Activated T-helper 17 cell treated with anti-CD3 and anti-CD28 coated beads, Interleukin-2, amount 50 U/mL, for 72 hours (primary cell): ENCODE measurements around the gene FGD6. TPM values are rescaled to one million over a fixed set of nuclear protein-coding genes. Genes with fewer than 3 reads are reported as not detected.
A peak's percentile ranks its signal among the peaks of the same experiment; 100 is the strongest.

Experiments
- ATAC-seq: fragments of 150-1000 bp; cut with Tn5 transposase; replicated peaks from 2 replicates; pipeline ENCODE4 v1.10.0; 2021; ENCODE audit warnings: mild to moderate bottlenecking, moderate library complexity
- H3K27ac Mint-ChIP-seq: one replicate; pipeline ENCODE4 v1.8.0; 2022; ENCODE audit warnings: mixed read lengths
- H3K27me3 Mint-ChIP-seq: one replicate; pipeline ENCODE4 v1.8.0; 2022; ENCODE audit warnings: mixed read lengths
- H3K36me3 Mint-ChIP-seq: one replicate; pipeline ENCODE4 v1.8.0; 2022; ENCODE audit warnings: low read depth, mild to moderate bottlenecking, mixed read lengths
- H3K4me1 Mint-ChIP-seq: one replicate; pipeline ENCODE4 v1.8.0; 2022; ENCODE audit warnings: mixed read lengths
- H3K4me3 Mint-ChIP-seq: one replicate; pipeline ENCODE4 v1.8.0; 2022; ENCODE audit warnings: mild to moderate bottlenecking, mixed read lengths
- H3K9me3 Mint-ChIP-seq: one replicate; pipeline ENCODE4 v1.8.0; 2022; ENCODE audit warnings: mixed read lengths
- total RNA-seq, 2 donors: library from RNA; stranded (reverse); gene quantifications; one replicate each; pipeline ENCODE4 v1.2.3, GENCODE V29; 2022

Gene FGD6
- total RNA-seq, 2 donors from 2014 or later = 1.4 to 2.6 TPM

DNA sequence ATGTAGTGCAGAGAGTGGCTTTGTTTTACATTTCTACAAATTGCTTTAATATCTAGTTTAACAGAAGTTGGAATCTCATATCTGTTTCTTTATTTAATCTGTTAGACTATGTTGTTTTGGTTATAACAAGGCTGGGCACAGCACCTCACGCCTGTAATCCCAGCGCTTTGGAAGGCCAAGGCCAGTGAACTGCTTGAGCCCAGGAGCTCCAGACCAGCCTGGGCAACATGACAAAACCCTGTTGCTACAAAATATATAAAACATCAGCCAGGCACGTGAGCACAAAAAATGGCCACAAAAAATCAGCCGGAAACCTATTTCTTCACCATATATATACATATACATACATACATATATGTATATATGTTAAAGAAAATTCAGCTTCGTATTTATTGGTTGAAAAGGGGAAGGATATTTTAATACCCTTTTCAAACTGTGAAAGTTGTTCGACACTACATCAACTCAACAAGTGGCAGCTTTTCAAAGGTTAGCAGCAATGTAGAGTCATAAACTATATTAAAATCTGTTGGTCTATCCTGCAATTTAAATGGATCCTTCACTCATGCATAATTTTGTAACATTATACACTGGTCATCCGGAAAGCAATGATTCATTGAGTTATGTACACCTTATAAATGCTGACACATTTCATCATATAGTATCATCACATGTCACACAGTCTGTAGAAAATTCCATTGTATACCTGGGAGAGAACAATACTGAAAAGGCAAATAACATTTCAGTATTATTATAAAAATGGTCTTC lies 151.0 kb downstream of the FGD6 start:
- H3K4me1 Mint-ChIP-seq = peaks cover 9% of the 10 kb centered on the region
- no peaks in the 10 kb centered on the region for H3K27me3 Mint-ChIP-seq
- no peaks in the 10 kb centered on the region for H3K9me3 Mint-ChIP-seq
- H3K4me3 Mint-ChIP-seq = no peak overlapping the region
- no peak overlapping the region for H3K27ac Mint-ChIP-seq
- ATAC-seq = no peak
- H3K36me3 Mint-ChIP-seq = peaks cover 61% of the 10 kb centered on the region

DNA sequence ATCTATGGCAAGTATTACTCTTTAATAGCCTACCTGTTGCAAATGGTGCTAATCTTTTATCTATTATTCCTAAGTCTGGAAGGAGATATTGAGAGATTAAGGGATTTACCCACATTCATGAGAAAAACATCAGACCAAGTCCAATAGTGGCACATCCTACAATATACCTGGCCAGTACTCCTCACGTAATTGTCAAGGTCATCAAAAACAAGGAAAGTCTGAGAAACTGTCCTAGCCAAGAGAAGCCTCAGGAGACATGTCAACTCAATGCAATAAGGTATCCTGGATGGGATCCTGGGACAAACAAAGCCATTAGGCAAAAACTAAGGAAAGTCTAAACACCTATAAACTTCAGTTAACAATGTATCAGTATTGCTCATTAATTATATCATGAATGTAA lies 156.3 kb downstream of the FGD6 start:
- no peak for ATAC-seq
- Mint-ChIP-seq H3K27me3 (no peaks in the 10 kb centered on the region), H3K9me3 (no peaks in the 10 kb centered on the region), H3K4me1 (peaks cover 5% of the 10 kb centered on the region), H3K4me3 (no peak overlapping the region), H3K36me3 (peaks cover 94% of the 10 kb centered on the region), H3K27ac (no peak overlapping the region)

DNA sequence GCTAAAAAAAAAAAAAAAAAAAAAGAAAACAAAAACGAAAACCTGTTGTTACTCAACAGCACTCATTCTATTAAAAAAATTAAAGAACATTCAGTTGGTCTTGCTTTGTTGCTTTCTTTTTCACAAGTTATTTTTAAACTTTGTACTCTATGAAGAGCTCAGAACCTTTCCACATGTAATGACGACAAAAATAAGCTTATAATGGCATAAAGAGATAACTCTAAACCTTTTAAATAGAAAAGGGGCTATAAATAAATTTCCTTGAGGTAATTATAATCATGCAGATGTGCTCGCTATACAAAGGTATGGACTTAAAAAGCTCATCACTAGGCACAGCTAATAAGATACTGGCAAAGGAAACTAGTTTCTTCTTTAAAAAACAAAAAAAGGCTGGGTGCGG lies 157.3 kb downstream of the FGD6 start:
- H3K4me1 Mint-ChIP-seq = peaks cover 5% of the 10 kb centered on the region
- peaks cover 95% of the 10 kb centered on the region for H3K36me3 Mint-ChIP-seq
- H3K4me3 Mint-ChIP-seq = no peak overlapping the region
- H3K9me3 Mint-ChIP-seq = no peaks in the 10 kb centered on the region
- ATAC-seq = no peak
- H3K27ac Mint-ChIP-seq = no peak overlapping the region
- no peaks in the 10 kb centered on the region for H3K27me3 Mint-ChIP-seq

DNA sequence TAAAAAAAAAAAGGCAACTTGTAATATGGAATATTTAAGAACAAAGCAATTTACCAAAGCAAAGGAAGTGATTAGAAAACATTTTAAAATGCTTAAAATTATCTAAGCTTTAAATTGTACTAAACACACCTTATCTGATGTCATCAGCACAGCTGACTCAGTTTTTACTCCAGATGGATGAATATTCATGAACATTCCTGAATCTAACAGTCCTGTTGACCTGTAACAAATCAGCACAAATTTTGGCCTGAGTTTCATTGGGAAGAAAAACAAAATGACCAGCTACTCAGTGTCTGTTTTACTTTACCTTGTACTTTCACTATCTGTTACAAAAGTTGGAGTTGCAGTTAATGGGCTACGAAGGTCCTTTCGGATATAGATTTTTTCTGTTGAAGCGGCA lies 159.8 kb downstream of the FGD6 start:
- no peaks in the 10 kb centered on the region for H3K4me1 Mint-ChIP-seq
- ATAC-seq = no peak
- peaks cover 94% of the 10 kb centered on the region for H3K36me3 Mint-ChIP-seq
- H3K27ac Mint-ChIP-seq = no peak overlapping the region
- no peaks in the 10 kb centered on the region for H3K27me3 Mint-ChIP-seq
- no peaks in the 10 kb centered on the region for H3K9me3 Mint-ChIP-seq
- no peak overlapping the region for H3K4me3 Mint-ChIP-seq

DNA sequence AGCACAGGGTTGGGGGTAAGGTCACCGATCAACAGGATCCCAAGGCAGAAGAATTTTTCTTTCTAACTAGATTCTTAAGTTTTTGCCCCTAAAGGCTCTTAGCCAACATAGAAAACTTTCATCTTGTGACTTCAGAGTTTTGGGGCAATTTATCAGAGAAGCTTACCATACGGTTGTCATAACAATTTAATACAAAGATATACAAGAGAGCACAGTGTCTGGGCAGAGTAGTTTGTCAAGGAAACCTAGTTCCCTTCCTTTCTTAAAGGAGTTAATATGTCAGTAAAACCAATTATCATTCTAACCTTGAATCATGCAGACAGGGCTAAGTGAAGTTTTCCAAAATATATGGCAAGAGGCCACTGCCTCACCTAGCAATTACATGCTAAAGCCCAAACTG lies 162.2 kb downstream of the FGD6 start:
- H3K36me3 Mint-ChIP-seq = peaks cover 92% of the 10 kb centered on the region
- H3K4me1 Mint-ChIP-seq = no peaks in the 10 kb centered on the region
- H3K4me3 Mint-ChIP-seq = no peak overlapping the region
- ATAC-seq = no peak
- no peaks in the 10 kb centered on the region for H3K27me3 Mint-ChIP-seq
- H3K27ac Mint-ChIP-seq = no peak overlapping the region
- no peaks in the 10 kb centered on the region for H3K9me3 Mint-ChIP-seq

DNA sequence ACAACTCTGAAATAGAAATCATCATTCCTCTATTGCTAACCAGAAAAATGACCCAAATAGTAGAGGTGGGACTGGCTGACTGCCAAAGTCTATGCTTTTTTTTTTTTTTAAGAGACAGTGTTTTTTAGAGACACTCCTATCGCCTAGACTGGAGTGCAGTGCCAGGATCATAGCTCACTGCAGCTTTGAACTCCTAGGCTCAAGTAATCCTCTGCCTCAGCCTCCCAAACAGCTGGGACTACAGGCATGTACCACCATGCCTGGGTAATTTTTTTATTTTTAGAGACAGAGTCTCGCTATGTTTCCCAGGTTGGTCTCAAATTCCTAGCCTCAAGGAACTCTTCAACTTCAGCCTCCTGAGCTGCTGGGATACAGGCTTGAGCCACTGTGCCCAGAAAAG lies 163.1 kb downstream of the FGD6 start:
- H3K4me1 Mint-ChIP-seq = no peaks in the 10 kb centered on the region
- peaks cover 84% of the 10 kb centered on the region for H3K36me3 Mint-ChIP-seq
- no peaks in the 10 kb centered on the region for H3K27me3 Mint-ChIP-seq
- no peak overlapping the region for H3K27ac Mint-ChIP-seq
- no peak overlapping the region for H3K4me3 Mint-ChIP-seq
- no peaks in the 10 kb centered on the region for H3K9me3 Mint-ChIP-seq
- ATAC-seq = no peak

DNA sequence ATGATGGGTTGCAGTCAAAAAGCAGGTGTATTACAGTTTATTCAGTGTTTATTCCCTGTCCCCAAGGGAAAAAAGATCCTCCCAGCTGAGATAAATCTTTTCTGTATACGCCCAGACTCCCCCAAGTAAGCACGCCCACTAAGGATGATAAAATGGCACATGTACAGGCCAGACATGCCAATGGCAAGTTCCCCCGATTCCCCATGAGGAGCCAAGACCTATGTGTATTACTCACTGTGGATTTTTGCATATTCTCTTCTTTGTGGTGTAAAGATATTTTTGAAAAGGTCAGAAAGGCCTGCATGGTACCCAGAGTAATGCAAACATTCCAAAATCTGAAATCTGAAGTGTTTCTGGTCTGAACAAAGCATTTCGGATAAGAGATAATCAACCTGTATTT lies 166.0 kb downstream of the FGD6 start:
- Mint-ChIP-seq H3K4me3 (no peak overlapping the region), H3K36me3 (peaks cover 81% of the 10 kb centered on the region), H3K4me1 (no peaks in the 10 kb centered on the region), H3K27me3 (no peaks in the 10 kb centered on the region), H3K9me3 (no peaks in the 10 kb centered on the region), H3K27ac (no peak overlapping the region)
- no peak for ATAC-seq

DNA sequence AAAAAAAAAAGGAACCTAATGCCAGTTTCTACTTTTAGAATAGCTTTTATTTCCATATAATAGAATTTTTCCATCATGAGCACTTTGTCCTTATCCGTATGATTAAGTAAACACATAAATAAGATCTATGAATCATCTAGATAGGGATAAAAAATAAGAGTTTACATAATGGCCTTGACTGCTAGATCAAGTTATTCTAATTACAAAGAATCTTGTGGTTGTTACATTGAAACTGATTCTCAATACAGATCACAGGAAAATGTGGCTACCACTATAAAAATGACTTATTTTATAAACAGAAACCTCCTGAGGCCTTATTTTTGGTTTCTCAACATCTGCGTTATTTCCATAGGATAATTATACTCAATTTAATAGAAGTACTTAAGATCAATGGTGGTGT lies 179.4 kb downstream of the FGD6 start:
- Mint-ChIP-seq H3K4me1 (peaks cover 7% of the 10 kb centered on the region), H3K27ac (no peak overlapping the region), H3K4me3 (no peak overlapping the region), H3K36me3 (peaks cover 72% of the 10 kb centered on the region), H3K27me3 (no peaks in the 10 kb centered on the region), H3K9me3 (no peaks in the 10 kb centered on the region)
- ATAC-seq = peak; percentile 14

DNA sequence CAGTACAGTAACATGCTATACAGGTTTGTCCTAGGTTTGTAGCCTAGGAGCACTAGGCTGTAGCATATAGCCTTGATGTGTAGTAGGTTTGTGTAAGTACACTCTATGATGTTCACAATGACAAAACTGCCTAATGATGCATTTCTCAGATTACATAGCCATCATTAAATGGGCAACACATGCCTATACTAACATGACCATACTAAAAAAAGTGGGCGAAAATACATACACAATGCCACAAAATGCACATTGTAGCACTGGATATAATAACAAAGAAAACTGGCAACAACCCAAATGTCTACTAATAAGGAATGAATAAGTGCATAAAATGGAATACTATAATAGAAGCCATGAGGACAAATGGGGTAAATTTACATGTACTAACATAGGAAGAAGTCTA lies 182.5 kb downstream of the FGD6 start:
- Mint-ChIP-seq H3K4me3 (no peak overlapping the region), H3K27ac (peak overlapping the region; percentile 23), H3K36me3 (peaks cover 66% of the 10 kb centered on the region), H3K9me3 (no peaks in the 10 kb centered on the region), H3K27me3 (no peaks in the 10 kb centered on the region), H3K4me1 (peaks cover 7% of the 10 kb centered on the region)
- ATAC-seq = no peak

Other genes with a start within 250 kb of the FGD6 start
- gene NDUFA12, start 213.8 kb downstream of the FGD6 start, total RNA-seq = 100 to 1,000 TPM in 1 of 2 donors, 10 to 100 TPM in 1; 90.0 to 148 TPM
- 10 to 100 TPM; 17.0 to 28.5 TPM for gene NR2C1, start 143.8 kb downstream of the FGD6 start, total RNA-seq
- 10 to 100 TPM; 42.9 to 49.3 TPM for gene VEZT, start 340 bp upstream of the FGD6 start, total RNA-seq